Measurements from ENCODE around the gene TRUB2. TPM values are rescaled to one million over a fixed set of nuclear protein-coding genes. Genes with fewer than 3 reads are reported as not detected.
A peak's percentile ranks its signal among the peaks of the same experiment; 100 is the strongest.

Gene TRUB2
- total and polyA plus RNA-seq, 2 of the 8 experiments (the other 6 are each of a cell fraction or from before 2014, with no cell fraction given), result 20.7 to 37.8 TPM

- POLR2A ChIA-PET (ENCODE audit: partially characterized antibody), result interaction anchor here (1.1 to 3.1 kb wide), 2 partner anchors 11 to 22 kb away, joined by 3 to 10 read pairs; no protein-coding TSS in a partner anchor
- Histone ChIP-seq H2AK5ac (ENCODE audit: low read depth, low read length) (no peak overlapping the region), H3K4me3 (ENCODE audit: extremely low read depth in 1 of 4, insufficient read depth in 2 of 4, low read depth in 3 of 4, low read length in 4 of 4) (no peak overlapping the region), H2BK5ac (ENCODE audit: low read depth, low read length) (no peak overlapping the region), H2BK20ac (ENCODE audit: low read length) (no peak overlapping the region), H3K27me3 (replicated peaks in 1 of 4; ENCODE audit: control insufficient read depth in 3 of 4, extremely low read depth in 1 of 4, insufficient read depth in 3 of 4, low read length in 3 of 4) (no peaks in the 10 kb centered on the region), H3K4ac (replicated peaks; ENCODE audit: insufficient read length, low read depth, low read length) (no peak overlapping the region), H3K18ac (ENCODE audit: extremely low read depth, low read length) (no peak overlapping the region), H3K23me2 (ENCODE audit: low read depth, low read length) (peaks cover 7% of the 10 kb centered on the region), H3K9me3 (ENCODE audit: insufficient read depth in 2 of 2, low read depth in 1 of 2, low read length in 1 of 2) (no peaks in the 10 kb centered on the region), H2BK120ac (replicated peaks; ENCODE audit: low read depth, low read length) (no peak overlapping the region), H2BK12ac (ENCODE audit: low read depth, low read length) (no peak overlapping the region), H3K56ac (replicated peaks; ENCODE audit: insufficient read length, low read depth, low read length) (no peak overlapping the region), H4K91ac (replicated peaks; ENCODE audit: insufficient read length, low read length) (no peak overlapping the region), H3K4me1 (replicated peaks in 1 of 4; ENCODE audit: control insufficient read depth in 3 of 4, insufficient read depth in 4 of 4, low read length in 3 of 4) (no peaks in the 10 kb centered on the region; a peak in 3 of 7 replicates), H4K8ac (ENCODE audit: extremely low read depth, insufficient read depth, low read length) (peak overlapping the region; percentile 38; the same call in 1 of the 2 replicates), H2AFZ (ENCODE audit: low read length) (no peak overlapping the region), H3K36me3 (ENCODE audit: control insufficient read depth in 2 of 4, insufficient read depth in 4 of 4, low read length in 3 of 4) (peaks cover 0 to 11% (median 1%) of the 10 kb centered on the region in 4 experiments; a peak in 4 of 8 replicates), H3K27ac (ENCODE audit: low read depth, low read length) (no peak overlapping the region), H2BK15ac (ENCODE audit: low read length) (no peak overlapping the region), H3K14ac (ENCODE audit: insufficient read length) (no peak overlapping the region), H3K9ac (replicated peaks in 1 of 4; ENCODE audit: extremely low read depth in 1 of 4, low read depth in 3 of 4, low read length in 3 of 4) (no peak overlapping the region), H3K79me2 (ENCODE audit: control insufficient read depth in 1 of 2, insufficient read depth in 2 of 2, low read length in 2 of 2) (peaks cover 0 to 25% of the 10 kb centered on the region in 2 experiments; a peak in 2 of 4 replicates), H4K5ac (ENCODE audit: insufficient read length, low read depth, low read length) (no peak overlapping the region), H3K79me1 (ENCODE audit: low read depth, low read length) (peaks cover 8% of the 10 kb centered on the region; the same call in 1 of the 2 replicates), H3K23ac (ENCODE audit: insufficient read length) (no peak overlapping the region), H4K20me1 (replicated peaks in 1 of 2; ENCODE audit: control insufficient read depth in 1 of 2, insufficient read depth in 2 of 2, low read length in 2 of 2) (peaks cover 1 to 3% of the 10 kb centered on the region in 2 experiments), H3K4me2 (ENCODE audit: insufficient read depth in 1 of 2, low read depth in 2 of 2, low read length in 2 of 2) (no peak overlapping the region)
- FAIRE-seq, result no peak
- WGBS, 2 experiments (ENCODE audit: extremely low coverage in 1 of 2, insufficient coverage in 1 of 2, insufficient read length in 1 of 2, insufficient replicate concordance in 2 of 2, low coverage in 1 of 2, low lambda C conversion rate in 2 of 2, missing lambda C conversion rate in 1 of 2), result 97% methylated on average over 13 of the region's 13 CpGs; no CpG with 5 or more reads in 1 of the 2 experiments
- DNase-seq (ENCODE audit: low read depth in 1 of 2, low spot score in 2 of 2), result no peak
- CTCF ChIA-PET (ENCODE audit: partially characterized antibody), result interaction anchor here (1.1 to 2.9 kb wide), 9 partner anchors 10 to 142 kb away, joined by 3 to 12 read pairs (median 4); no protein-coding TSS in a partner anchor
- TF ChIP-seq PHF8 (conservative IDR thresholded peaks at IDR 0.05; ENCODE audit: low read depth, low read length) (no peak), CBX5 (IDR thresholded peaks at IDR 0.05; ENCODE audit: low read depth, low read length) (no peak), YY1 (IDR thresholded peaks at IDR 0.05; ENCODE audit: low read depth, low read length) (no peak), JUN (IDR thresholded peaks at IDR 0.05; ENCODE audit: low read depth, low read length) (no peak), ATF3 (IDR thresholded peaks at IDR 0.05; ENCODE audit: insufficient read depth, low read depth, low read length) (no peak), CTCF (IDR thresholded peaks at IDR 0.05; ENCODE audit: control extremely low read depth in 1 of 3, insufficient read depth in 1 of 3, low read depth in 1 of 3, low read length in 3 of 3) (no peak), POU5F1 (IDR thresholded peaks at IDR 0.05; ENCODE audit: low read depth, low read length) (no peak), RAD21 (IDR thresholded peaks at IDR 0.05 in 1 of 2, conservative IDR thresholded peaks at IDR 0.05 in 1 of 2; ENCODE audit: low read depth in 2 of 2, low read length in 2 of 2) (no peak), SIX5 (IDR thresholded peaks at IDR 0.05; ENCODE audit: low read depth, low read length) (no peak), SP4 (IDR thresholded peaks at IDR 0.05; ENCODE audit: low read length) (no peak)
Measured at GRCh38 chr9:128325629-128326028, 3.4 kb upstream of the TRUB2 start.
